GM19193 (cell line): Measurements from ENCODE around the gene TBC1D17.
A peak's percentile ranks its signal among the peaks of the same experiment; 100 is the strongest.

Experiments
- POLR2A ChIP-seq: IDR thresholded peaks from 4 replicates; pipeline ENCODE4 v1.6.1; 2011; ENCODE audit not compliant: insufficient read depth, insufficient read length; ENCODE audit errors: extremely low read depth

TBC1D17 gene

DNA sequence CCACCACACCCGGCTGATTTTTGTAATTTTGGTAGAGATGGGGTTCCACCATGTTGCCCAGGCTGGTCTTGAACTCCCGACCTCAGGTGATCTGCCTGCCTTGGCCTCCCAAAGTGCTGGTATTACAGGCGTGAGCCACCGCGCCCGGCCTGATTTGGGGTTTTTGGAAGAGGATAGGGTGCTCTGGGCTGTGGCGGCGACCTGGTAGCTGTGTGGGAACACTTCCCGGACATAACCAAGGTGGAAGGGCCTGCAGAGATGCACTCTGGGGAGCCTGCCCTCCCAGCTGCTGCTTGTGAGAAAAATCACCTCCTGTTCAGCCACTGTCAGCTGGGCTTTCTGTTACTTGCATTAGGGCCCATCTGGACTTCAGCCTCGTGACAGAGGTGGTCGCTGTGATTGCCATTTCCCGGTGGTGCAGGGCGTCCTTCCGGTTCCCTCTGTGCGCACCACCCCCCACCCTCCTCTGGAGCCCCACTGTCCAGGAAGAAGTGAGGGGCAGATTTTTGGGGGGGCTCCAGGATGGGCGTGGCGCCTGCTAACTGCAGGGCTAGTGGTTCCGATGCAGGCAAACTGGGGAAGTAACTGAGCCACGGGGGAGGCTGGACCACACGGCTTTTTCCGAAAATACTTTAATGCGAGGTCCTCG is 11.7 kb downstream of the TBC1D17 start:
- TF ChIP-seq POLR2A = no peak

DNA sequence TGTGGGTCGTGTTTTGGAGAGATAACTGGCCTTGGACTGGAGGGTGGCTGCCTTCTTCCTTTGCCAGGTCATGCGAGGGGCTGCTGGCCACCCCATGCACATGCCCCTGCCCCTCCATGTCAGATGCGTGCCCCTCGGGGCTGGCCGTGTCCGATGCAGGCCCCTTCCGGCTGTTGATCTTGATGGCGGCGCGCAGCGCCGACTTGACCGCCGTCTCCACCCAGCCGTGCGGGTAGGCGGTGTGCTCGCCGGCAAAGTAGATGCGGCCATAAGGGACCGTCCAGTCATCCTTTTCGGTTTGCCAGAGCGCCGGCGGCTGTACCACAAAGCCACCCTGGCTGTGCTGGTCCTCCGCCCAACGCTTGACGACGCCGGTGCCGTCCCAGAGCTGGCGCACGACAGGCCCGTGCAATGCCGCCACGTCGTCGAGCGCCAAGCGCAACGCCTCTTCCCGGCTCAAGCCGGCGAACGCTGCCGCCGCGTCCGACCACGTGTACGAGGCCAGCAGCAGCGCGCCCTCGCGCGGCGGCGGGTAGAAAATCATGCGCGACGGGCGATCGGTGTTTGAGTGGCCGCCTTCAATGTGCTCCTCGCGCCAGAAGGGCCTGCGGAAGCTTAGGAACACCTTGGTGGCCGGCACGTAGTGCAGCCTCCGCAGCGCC is 12.3 kb downstream of the TBC1D17 start:
- TF ChIP-seq POLR2A = peak; percentile 43

DNA sequence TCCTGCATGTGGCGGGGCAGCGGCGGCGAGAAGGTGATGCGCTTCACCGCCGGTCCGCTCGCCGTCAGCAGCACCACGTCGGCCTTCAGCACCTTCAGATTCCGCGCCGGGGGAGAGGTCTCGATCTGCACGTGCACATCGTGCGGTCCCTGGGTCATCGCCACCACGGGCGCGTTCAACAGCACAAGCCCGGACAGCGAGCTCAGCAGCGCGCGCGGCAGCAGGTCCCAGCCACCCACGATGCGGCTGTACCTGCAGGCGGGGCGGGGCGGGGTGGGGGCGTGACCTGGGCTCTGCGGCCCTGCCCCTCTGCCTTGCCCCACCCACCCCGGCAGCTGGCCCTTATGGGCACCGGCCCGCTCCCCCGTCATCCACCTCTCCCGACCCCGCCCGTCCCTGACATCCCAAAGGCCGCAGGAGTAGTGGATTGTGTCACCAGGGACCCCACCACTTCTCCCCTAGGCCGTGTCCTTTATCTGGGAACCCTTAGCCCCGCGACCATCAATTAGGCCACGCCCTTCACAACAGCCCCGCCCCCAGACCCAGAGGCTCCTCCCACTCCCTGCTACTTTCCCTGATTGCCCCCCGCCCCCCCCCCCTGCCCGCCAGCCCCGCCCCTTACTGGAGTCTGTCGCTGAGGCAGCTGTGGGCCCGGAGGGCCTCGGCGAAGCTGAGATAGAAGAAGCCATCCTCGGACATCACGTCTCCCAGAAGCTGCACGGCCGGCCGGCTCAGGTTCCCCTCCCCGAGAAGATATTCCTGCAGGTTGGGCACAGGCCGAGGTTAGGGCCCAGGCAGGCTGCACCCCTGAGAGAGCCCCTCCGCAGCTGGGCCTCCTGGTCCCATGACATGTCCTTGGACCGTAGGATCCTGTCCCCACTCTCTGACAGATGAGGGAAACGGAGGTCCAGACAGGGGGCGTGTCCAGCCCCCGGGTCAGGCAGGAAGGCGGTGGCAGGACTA is 13.1 kb downstream of the TBC1D17 start:
- peak; percentile 10 for TF ChIP-seq POLR2A

DNA sequence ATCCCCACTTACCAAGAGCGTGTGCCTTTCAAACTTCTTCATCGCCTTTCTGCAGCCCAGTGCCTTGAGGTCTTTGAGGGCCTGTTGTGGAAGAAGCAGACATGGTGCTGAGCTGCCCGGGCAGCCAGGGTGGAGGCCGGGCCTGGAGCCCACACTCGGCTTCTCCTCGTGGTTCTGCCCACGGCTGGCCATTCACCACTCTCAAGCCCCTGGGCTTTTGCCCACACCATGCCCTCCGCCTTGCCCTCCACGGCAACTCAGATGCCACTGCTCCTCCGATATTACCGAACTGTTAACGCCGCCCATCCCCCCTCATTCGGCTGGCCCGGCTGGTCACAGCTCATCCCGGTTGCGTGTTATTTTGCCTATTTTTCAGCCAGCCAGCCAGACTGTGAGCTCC is 13.9 kb downstream of the TBC1D17 start:
- TF ChIP-seq POLR2A = no peak

DNA sequence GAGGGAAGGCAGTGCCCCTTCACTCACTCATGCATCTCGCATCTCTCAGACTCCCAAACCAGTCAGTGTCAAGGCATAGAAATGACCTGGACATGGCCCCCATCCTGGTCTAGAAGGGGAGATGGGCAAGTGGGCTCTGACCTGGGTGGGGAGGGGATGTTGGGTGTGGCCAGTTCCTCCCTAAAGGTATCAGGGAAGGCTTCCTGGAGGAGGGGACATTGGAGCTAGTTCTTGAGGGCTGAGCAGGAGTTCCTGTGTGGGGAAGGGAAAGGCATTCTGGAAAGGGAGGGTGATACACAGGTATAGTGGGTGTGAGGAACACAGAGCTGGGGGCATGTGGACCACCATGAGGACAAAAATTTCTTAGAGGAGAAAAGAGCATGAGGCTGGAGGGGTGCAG is 15.2 kb downstream of the TBC1D17 start:
- no peak for TF ChIP-seq POLR2A

DNA sequence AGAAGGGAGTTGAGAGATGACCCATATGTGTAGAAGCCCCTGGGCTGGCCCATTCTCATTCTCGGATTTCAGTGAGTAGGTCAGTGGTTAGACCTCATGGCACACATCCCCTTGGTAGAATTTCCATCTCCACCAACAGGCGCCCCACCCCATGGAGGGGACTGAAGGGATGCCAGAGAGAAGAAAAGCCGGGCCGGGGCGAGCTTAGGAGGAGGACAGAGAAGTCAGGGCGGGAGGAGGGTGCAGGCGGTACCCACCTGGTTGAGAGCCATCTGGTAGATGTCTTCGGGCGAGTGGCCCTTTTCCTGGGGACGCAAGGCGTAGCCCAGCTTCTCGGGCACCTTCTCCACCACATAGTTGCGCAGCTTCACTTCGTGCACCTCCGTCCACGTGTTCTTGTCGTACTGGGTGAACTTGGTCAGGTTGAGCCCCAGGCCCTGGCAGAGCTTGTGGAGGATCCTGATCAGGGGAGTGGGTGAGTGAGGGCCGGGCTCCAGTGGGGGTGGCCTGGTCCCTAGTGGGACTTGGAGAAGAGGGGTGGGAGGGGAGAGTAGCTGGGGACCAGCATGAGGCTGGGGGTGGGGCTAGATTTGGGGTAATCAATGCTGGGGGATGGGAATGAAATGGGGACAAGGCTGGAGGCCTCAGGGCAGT is 16.6 kb downstream of the TBC1D17 start:
- no peak for TF ChIP-seq POLR2A

DNA sequence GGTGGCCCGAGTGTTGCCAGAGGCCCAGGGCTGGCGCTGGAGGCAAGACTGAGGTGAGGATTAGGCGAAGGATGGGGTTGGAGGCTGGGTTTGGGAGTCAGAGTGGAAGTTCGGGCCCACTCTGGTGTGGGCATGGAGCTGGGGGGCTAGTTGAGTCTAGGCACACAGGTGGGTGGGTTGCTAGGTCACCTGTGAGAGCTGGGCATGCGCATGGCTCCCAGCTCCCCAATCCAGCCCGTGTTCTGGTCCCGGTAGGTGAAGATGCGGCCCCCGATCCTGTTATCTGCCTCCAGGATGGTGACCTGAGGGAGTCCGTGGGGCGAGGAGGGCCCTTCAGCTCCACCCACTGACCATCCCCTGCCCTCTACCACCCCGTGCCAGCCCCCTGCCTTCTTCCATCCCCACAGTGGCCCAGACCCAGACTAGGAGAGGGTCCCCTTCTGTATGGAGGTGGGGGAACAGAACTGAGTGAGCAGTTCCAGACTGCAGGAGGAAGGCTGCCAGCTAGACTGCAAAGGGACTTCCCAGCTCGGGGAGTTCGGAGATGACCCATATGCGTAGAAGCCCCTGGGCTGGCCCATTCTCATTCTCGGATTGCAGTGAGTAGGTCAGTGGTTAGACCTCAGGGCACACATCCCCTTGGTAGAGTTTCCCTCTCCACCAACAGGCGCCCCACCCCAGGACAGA is 17.5 kb downstream of the TBC1D17 start:
- TF ChIP-seq POLR2A = peak; percentile 67

DNA sequence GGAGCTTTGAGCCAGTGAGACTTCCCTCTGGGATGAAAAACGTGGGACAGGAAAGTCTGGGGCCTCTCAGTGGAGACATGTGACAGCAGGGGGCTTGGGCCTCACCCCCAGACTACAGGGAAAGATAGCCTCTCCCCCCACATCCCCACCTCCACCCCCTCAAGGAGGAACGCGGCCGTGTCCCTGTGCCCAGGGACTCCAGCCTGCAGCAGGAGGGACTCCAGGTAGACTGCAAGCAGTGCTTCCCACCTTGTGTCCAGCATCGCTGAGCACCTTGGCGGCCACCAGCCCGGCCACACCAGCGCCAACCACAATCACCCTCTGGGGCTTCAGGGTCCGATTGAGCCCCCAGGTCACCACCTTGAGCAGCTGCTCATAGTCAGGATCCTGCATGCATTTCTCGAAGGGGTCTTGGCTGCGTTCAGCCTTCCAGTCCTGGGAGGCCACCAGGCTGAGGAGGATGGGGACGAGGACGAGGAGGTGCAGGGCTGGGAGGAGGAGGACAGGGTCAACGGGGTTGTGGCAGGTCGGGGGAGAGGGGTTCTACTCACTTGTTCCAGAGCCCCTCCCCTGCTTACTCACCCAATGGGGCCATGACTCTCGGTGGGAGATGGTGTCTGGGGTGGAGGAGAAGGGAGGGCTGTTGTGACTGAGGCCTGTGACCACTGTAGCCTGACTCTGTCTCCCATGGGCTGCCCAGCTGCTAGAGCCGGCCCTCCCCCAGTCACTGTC is 18.2 kb downstream of the TBC1D17 start:
- TF ChIP-seq POLR2A = peak; percentile 44

DNA sequence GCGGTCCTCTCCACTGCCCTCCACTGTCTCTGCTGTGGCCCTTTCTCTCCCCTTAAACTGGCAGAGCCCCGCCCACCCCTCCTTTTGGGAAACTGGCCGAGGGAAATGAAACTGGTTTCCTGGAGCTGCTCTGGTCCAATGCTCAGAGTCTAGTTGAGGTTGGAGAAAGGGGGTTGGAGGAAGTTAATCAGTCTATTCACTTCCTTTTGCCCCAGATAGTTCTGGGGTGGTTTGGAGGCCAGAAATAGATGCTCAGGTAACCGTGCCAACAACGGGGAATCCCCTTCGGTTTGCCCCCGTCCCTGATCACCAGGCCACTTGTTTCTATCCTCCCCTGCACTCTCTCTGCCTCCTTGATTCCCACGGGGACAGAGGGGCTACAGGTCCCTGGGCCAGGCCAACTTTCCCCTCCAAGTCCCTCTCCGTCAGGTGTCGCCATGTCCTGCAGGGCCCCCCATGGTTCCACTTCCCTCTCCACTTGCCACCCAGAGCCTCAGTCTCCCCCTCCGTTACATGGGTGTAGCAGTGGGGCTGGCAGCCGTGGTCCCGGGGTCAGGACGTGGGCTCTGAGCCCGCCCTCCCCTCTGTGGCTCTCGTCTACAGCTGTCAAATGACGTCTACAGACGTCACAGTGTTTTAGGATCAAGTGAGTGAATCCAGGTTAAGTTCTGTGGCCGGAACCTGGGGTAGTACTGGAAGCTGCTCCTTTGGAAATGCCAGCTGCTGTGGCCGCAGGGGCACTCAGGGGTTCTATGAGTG is 19.5 kb downstream of the TBC1D17 start, which contains the start of gene IL4I1:
Gene IL4I1, minus strand, starts transcription at position 25 of the 759 bp plus-strand sequence. CDS start 727 bp downstream, outside the sequence.
- peak; percentile 78 for TF ChIP-seq POLR2A

DNA sequence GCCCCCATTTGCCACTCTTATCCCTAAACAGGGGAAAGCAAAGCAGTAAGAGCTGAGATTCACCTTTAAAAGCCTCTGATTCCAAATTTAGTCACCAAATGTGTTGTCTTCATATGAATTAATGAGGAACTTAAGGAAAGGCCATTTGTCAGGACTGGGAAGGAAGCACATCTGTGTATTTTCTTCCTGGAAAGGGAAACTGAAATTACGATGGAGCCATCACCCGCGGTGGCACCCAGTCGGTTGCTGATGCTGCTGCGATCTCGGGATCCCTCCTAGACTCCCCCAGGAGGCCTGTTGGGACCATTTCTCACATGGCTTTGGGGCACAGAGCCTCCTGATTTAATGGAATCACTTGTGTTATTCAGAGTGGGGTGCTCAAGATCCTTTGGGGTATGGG is 26.6 kb downstream of the TBC1D17 start:
- no peak for TF ChIP-seq POLR2A

DNA sequence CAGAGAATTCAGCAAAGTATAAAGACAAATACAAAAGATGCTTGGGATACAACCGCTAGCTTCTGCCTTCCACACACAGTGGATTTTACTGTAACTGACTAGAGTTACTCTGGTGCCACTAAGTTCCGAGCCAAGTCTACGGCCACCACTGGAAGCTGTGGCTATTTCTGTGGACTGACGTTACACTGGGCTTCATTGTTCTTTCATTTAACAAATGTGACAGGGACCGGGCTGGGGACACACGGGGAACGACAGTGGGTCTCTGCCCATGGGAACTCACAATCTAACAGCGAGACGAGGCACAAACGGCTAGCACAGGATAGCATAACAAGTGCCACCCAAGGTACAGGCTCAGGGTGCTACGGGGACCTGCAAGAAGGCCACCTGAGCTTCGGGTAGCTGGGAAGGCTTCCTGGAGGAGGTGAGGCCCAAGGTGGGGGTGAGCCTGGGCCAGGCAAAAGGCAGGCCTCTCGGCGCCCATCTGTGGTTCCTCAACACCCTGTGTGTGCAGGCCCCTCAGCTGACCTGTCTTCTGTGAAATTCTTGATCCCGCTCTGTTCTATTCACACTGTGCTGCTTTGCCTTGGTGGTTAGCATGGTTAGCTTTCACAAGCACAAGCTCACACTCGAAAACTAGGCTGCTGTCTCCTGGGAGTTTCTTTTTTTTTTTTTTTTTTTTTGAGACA is 29.5 kb downstream of the TBC1D17 start:
- no peak for TF ChIP-seq POLR2A

DNA sequence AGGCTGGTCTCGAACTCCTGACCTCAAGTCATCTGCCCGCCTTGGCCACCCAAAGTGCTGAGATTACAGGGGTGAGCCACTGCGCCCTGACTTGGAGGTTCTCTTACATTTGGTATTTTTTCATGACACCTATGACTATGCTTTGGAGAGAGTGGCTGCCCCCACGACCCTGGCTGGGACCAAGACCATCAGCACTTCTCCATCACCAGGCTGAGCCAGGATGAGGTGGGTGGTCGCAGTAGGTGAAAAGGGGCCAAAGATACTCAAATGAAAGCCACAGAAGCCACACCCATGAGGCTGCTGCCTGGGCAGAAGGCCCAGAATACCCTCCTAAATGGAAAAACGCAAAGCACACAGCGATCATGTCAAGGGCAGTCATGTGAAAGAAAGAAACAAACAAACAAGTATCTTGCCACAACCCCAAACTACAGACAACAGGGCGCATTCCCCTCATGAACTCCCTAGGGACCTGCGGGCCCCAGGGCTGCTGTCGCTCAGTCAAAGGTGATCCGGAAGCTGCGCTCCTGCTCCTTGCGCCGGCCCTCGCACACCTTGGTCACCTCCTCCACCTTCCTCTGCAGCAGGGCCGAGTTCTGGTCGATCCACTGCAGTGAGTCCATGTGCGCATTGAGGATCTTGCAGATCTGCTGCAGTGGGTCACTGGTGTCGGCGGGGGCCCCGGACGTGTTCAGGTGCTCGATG is 30.4 kb downstream of the TBC1D17 start:
- TF ChIP-seq POLR2A = no peak
